ENCODE measurements around the gene GSTO2.
A peak's percentile ranks its signal among the peaks of the same experiment; 100 is the strongest.

GSTO2 gene

DNA sequence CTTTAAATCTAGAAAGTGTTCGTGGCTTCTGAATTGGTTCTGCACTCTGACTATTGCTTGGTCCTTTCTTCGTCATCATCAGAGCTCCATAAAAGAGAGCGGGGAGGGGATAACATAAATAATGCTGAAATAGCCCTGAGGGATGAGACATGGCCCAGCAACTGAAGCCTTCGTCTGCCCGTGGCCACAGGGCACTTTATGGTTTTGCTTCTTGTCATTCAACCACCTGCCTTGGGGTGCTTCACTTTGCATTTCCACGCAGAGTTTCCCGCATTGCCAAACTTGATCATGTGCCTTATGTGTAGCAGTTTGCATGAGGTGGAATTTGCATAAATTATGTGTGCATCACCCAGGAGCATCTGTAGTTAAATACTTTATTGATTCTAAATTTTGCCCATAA, 15.9 kb downstream of the GSTO2 start:
- DNase-seq = no peak

GRCh38 chr10:104286939-104287338, 18.0 kb downstream of the GSTO2 start:
- DNase-seq = no peak

- no peak for DNase-seq
Observed at GRCh38 chr10:104288355-104288754, 19.4 kb downstream of the GSTO2 start.

GRCh38 chr10:104291439-104291951, 22.5 kb downstream of the GSTO2 start:
- peak; percentile 94 for DNase-seq

DNA sequence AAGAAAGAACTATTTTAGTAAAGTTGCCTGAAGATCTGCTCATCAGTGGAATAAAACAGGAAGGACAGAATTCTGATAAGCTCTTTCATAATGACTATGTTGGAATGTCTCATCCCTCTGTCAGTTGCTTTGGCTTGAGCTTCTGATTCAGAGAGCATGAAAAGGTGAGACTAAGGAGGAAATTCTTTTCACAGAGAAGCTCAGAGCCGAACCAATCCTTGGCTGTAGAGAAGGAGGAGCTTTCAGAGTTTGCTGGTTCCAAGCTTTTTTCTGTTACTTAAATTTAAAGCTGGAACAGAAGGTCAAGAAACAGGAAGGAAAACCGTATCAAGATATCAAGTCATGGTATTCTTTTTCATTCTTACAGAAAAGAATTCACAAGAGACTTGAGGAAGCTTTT, 24.0 kb downstream of the GSTO2 start:
- DNase-seq = peak; percentile 58

- no peak for DNase-seq
Observed at GRCh38 chr10:104293781-104294321, 24.9 kb downstream of the GSTO2 start.

DNA sequence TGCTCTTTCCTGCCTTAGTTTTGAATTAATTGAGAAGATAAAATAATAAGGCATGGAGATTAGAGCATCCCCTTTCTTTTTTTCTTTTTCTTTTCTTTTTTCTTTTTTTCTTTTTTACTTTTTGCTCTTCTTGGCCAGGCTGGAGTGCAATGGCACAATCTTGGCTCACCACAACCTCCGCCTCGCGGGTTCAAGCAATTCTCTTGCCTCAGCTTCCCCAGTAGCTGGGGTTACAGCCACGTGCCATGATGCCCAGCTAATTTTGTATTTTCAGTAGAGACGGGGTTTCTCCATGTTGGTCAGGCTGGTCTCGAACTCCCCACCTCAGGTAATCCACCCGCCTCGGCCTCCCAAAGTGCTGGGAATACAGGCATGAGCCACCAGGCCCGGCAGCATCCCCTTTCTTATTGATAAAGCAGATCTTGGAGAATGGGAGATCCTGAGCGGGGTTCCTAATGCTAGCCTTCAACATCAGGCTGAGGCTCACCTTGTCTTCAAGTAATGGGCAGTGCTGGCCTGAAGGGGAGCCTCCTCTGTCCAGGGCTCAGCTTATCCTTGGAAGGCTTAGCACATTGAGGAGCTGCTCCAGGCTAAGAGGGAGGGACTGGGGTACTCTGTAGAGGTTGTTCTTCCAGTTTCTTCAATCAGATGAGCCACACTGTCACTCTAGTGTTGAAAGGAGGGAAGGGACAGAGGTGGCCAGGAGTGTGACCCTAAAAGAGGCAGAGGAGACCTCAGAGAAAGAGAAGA, 27.9 kb downstream of the GSTO2 start:
- no peak for DNase-seq

DNA sequence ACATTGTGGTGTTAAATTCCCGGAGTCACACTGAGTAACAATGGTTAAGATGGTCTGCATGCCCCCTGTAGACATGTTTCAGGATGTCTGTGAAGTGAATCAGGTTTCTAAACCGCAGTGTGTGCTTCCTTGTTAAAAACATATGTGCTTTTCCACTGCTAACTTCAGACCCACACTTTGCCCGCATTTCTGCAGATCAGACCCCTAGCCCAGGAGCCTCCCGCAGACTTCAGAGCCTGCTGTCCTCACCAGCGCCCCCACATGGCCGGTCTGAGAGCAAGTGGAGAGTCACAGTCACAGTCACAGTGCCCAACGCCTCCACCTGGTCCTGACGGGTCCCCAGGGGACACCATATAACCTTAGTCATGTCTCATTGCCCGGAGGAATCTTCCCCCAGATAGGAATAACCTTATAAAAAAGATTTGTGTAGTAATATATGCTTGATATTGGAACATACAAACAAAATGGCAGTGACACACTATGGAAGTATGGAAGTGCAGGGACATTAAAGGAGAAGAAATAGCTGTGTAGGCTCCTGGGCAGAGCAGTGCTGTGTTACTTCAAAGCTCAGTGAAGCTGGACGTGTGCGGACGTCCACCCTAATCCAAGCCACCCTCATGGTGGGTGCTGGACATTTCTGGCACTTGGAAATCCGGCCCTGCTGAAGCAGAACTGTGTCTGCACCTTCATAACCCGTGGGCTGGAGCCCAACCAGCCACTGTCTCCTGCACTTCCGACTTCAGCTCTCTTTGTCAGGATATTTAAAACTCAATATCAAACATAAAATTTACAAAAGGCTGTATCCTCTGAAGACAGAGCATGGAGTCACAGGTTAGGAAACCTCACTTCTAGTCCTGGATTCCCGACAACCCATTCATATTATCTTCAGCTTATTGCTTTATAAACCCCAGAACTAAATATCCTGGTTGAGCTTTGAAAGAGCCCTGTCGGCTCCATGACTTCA, 29.0 kb downstream of the GSTO2 start:
- DNase-seq = peak; percentile 57

- DNase-seq = no peak
Observed at GRCh38 chr10:104299031-104299904, 30.3 kb downstream of the GSTO2 start.

GRCh38 chr10:104300002-104300735, 31.2 kb downstream of the GSTO2 start:
- no peak for DNase-seq

- DNase-seq = no peak
Observed at GRCh38 chr10:104300736-104301292, 31.8 kb downstream of the GSTO2 start.

DNA sequence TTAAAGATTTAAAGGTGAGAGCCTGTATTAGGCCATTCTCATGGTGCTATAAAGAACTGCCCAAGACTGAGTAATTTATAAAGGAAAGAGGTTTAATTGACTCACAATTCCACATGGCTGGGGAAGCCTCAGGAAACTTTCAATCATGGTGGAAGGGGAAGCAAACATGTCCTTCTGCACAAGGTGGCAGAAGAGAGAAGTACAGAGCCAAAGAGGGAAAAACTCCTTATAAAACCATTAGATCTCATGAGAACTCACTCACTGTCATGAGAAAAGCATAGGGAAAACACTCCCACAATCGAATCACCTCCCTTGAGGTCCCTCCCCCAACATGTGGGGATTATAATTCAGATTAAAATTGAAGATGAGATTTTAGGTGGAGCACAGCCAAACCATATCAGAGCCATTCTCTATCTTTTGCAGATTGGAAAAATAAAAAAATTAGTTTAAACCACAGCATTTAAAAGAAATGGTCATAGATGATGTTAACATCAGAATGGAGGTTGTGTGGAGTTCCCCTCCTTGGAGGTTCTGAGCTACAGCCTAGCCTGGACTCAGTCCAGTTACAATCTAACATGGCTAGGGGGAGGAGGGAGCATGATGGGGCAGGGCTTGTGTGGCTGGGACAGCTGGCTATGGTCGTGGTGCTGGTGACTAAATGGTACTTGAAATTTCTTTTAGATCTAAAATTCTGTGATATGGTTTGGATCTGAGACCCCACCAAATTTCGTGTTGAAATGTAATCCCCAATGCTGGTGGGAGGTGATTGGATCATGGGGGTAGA, 33.1 kb downstream of the GSTO2 start:
- DNase-seq = no peak

GRCh38 chr10:104303594-104304355, 34.8 kb downstream of the GSTO2 start:
- DNase-seq = no peak

- DNase-seq = no peak
Observed at GRCh38 chr10:104304356-104304745, 35.4 kb downstream of the GSTO2 start.

GRCh38 chr10:104304927-104305326, 35.9 kb downstream of the GSTO2 start:
- DNase-seq = no peak

DNA sequence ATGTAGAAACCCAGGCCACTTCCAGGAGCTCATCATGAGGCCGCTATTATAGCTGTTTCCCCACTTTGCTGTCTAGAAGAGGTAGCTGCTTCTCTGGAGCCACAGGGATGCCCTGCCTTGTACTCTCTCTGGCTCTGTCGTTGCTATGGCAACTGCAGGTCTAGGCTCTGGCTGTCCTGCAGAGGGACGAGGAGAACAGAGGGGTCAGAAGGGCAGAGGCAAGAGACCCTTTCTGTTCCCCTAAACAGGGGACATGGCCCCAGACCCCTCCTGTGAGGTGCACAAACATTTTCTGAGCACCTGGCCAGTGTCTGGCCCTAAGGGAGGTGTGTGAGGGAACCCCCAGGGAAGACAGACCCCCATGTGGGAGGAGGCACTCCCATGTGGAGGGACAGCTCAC, 37.9 kb downstream of the GSTO2 start:
- no peak for DNase-seq

- DNase-seq = no peak
Observed at GRCh38 chr10:104307576-104308438, 38.8 kb downstream of the GSTO2 start.

GRCh38 chr10:104308439-104308903, 39.5 kb downstream of the GSTO2 start:
- no peak for DNase-seq
